Measurements from ENCODE around the gene FILIP1L. TPM values are rescaled to one million over a fixed set of nuclear protein-coding genes. Genes with fewer than 3 reads are reported as not detected.

The FILIP1L gene
- total and polyA plus RNA-seq, 2 of the 4 experiments (the other 2 are of a cell fraction), result 11.5 to 19.9 TPM

GRCh38 chr3:99795573-99795972 lies 318.7 kb downstream of the FILIP1L start:
- WGBS, 2 experiments (ENCODE audit: extremely low coverage in 2 of 2, insufficient read length in 1 of 2), result 94% methylated on average over 9 of the region's 15 CpGs; no CpG with 5 or more reads in 1 of the 2 experiments
- Histone ChIP-seq H3K4ac (ENCODE audit: low read depth, low read length) (no peak overlapping the region), H3K4me2 (ENCODE audit: low read depth, low read length) (no peak overlapping the region), H3K79me1 (ENCODE audit: low read depth in 1 of 2, low read length in 2 of 2) (no peaks in the 10 kb centered on the region), H2BK120ac (ENCODE audit: low read depth, low read length) (no peak overlapping the region), H2BK15ac (ENCODE audit: low read depth, low read length) (no peak overlapping the region), H2AK9ac (replicated peaks; ENCODE audit: low read depth, low read length, poor library complexity) (no peak overlapping the region), H3K18ac (ENCODE audit: low read depth, low read length) (no peak overlapping the region), H3K4me1 (ENCODE audit: control insufficient read depth, insufficient read depth, low read length) (no peaks in the 10 kb centered on the region), H4K91ac (ENCODE audit: insufficient read depth, low read depth, low read length) (no peak overlapping the region), H2BK5ac (ENCODE audit: low read depth, low read length, poor library complexity, severe bottlenecking) (no peak overlapping the region), H3K4me3 (ENCODE audit: insufficient read depth, low read depth, low read length) (no peak overlapping the region), H3K23ac (ENCODE audit: low read depth, low read length) (no peak overlapping the region), H4K20me1 (ENCODE audit: insufficient read depth, low read length) (no peaks in the 10 kb centered on the region), H3K36me3 (ENCODE audit: control insufficient read depth, insufficient read depth, low read length) (peaks cover 4% of the 10 kb centered on the region; the same call in 1 of the 2 replicates), H3K9me1 (ENCODE audit: insufficient read depth, low read length) (no peaks in the 10 kb centered on the region), H3K9me3 (ENCODE audit: control insufficient read depth, insufficient read depth, low read length) (no peaks in the 10 kb centered on the region), H3K56ac (ENCODE audit: extremely low read depth, insufficient read depth, low read length) (no peak overlapping the region), H2AFZ (replicated peaks; ENCODE audit: low read length, poor library complexity) (no peak overlapping the region), H2BK20ac (ENCODE audit: low read depth, low read length) (no peak overlapping the region), H3K9ac (ENCODE audit: low read depth, low read length) (no peak overlapping the region), H3K27me3 (ENCODE audit: control insufficient read depth, insufficient read depth, low read length) (no peaks in the 10 kb centered on the region), H4K8ac (ENCODE audit: low read depth in 2 of 2, low read length in 2 of 2) (no peak overlapping the region), H3K27ac (ENCODE audit: insufficient read depth, low read length) (no peak overlapping the region), H2AK5ac (ENCODE audit: low read depth, low read length) (no peak overlapping the region), H4K5ac (ENCODE audit: low read depth, low read length) (no peak overlapping the region), H3K14ac (replicated peaks; ENCODE audit: low read depth, low read length) (no peak overlapping the region)
- intact Hi-C loops (cut with micrococcal nuclease) (no loop called here), dilution Hi-C loops (cut with HindIII; ENCODE audit: low sequenced_read_pairs, unreplicated experiment) (no loop called here), in situ Hi-C loops (cut with MboI; ENCODE audit: low sequenced_read_pairs) (loop anchor here (10.0 kb wide), 1 partner anchor 771 kb away; no protein-coding TSS in a partner anchor)
- ATAC-seq (ENCODE audit: low read depth), result no peak
- TF ChIP-seq RCOR1 (IDR thresholded peaks at IDR 0.05; ENCODE audit: insufficient replicate concordance, low read length) (no peak), CHD1 (IDR thresholded peaks at IDR 0.05; ENCODE audit: low read depth, low read length) (no peak), CEBPB (IDR thresholded peaks at IDR 0.05; ENCODE audit: low read depth, low read length) (no peak), BHLHE40 (IDR thresholded peaks at IDR 0.05; ENCODE audit: low read depth, low read length) (no peak), MAZ (IDR thresholded peaks at IDR 0.05; ENCODE audit: borderline replicate concordance, low read depth, low read length) (no peak), NFE2L2 (IDR thresholded peaks at IDR 0.05; ENCODE audit: low read depth, low read length) (no peak), MAFK (IDR thresholded peaks at IDR 0.05; ENCODE audit: low read depth, low read length) (no peak), RAD21 (IDR thresholded peaks at IDR 0.05; ENCODE audit: low read length) (no peak), MXI1 (IDR thresholded peaks at IDR 0.05; ENCODE audit: borderline replicate concordance, low read depth, low read length) (no peak), FOS (IDR thresholded peaks at IDR 0.05; ENCODE audit: low read depth, low read length) (no peak), SMC3 (IDR thresholded peaks at IDR 0.05; ENCODE audit: low read depth, low read length) (no peak), RFX5 (IDR thresholded peaks at IDR 0.05; ENCODE audit: low read depth, low read length) (no peak)
- TF ChIP-seq, protein P1, sequence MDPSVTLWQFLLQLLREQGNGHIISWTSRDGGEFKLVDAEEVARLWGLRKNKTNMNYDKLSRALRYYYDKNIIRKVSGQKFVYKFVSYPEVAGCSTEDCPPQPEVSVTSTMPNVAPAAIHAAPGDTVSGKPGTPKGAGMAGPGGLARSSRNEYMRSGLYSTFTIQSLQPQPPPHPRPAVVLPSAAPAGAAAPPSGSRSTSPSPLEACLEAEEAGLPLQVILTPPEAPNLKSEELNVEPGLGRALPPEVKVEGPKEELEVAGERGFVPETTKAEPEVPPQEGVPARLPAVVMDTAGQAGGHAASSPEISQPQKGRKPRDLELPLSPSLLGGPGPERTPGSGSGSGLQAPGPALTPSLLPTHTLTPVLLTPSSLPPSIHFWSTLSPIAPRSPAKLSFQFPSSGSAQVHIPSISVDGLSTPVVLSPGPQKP (IDR thresholded peaks at IDR 0.05; ENCODE audit: borderline replicate concordance, low read depth, low read length), result no peak
- TF ChIP-seq, protein P2, sequence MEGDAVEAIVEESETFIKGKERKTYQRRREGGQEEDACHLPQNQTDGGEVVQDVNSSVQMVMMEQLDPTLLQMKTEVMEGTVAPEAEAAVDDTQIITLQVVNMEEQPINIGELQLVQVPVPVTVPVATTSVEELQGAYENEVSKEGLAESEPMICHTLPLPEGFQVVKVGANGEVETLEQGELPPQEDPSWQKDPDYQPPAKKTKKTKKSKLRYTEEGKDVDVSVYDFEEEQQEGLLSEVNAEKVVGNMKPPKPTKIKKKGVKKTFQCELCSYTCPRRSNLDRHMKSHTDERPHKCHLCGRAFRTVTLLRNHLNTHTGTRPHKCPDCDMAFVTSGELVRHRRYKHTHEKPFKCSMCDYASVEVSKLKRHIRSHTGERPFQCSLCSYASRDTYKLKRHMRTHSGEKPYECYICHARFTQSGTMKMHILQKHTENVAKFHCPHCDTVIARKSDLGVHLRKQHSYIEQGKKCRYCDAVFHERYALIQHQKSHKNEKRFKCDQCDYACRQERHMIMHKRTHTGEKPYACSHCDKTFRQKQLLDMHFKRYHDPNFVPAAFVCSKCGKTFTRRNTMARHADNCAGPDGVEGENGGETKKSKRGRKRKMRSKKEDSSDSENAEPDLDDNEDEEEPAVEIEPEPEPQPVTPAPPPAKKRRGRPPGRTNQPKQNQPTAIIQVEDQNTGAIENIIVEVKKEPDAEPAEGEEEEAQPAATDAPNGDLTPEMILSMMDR (conservative IDR thresholded peaks at IDR 0.05; ENCODE audit: low read depth, low read length), result no peak
- TF ChIP-seq, protein P3, sequence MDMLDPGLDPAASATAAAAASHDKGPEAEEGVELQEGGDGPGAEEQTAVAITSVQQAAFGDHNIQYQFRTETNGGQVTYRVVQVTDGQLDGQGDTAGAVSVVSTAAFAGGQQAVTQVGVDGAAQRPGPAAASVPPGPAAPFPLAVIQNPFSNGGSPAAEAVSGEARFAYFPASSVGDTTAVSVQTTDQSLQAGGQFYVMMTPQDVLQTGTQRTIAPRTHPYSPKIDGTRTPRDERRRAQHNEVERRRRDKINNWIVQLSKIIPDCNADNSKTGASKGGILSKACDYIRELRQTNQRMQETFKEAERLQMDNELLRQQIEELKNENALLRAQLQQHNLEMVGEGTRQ (IDR thresholded peaks at IDR 0.05; ENCODE audit: low read depth, low read length), result no peak
- ChIA-PET CTCF (no interaction called here), POLR2A (ENCODE audit: unreplicated experiment) (no interaction called here)
- no peak for DNase-seq
- no TSS peak for BruUV-seq (replicated peaks)

Measured in IMR-90 (cell line).